Tibial artery (tissue), 4 donors: ENCODE measurements around the gene OPHN1.

Experiments
- DNase-seq, 2 donors: peaks; one replicate each; pipeline ENCODE4 v3.0.0-alpha.2; 2019
- H3K27ac ChIP-seq, 2 donors: fragments of 200-600 bp; sonication (generic) in 1 of 2; 1 replicate in 1 of 2; 2 replicates in 1 of 2; pipeline ENCODE4 v1.5.1; 2018 to 2019; ENCODE audit warnings: mild to moderate bottlenecking in 1 of 2
- H3K27me3 ChIP-seq, 2 donors: fragments of 200-600 bp; sonication (generic) in 1 of 2; one replicate each; pipeline versions ENCODE4 v1.5.1 to v1.6.0; 2016 to 2019
- H3K36me3 ChIP-seq, 3 donors: fragments of 200-600 bp; sonication (generic) in 2 of 3; one replicate each; pipeline ENCODE4 v1.5.1; 2016 to 2019; ENCODE audit warnings: mild to moderate bottlenecking in 2 of 3
- H3K4me1 ChIP-seq, 4 donors: fragments of 200-600 bp; sonication (generic) in 2 of 4; 1 replicate in 3 of 4; 2 replicates in 1 of 4; pipeline ENCODE4 v1.5.1; 2016 to 2019
- H3K4me3 ChIP-seq, 2 donors: fragments of 200-600 bp; sonication (generic) in 1 of 2; 1 replicate in 1 of 2; 2 replicates in 1 of 2; pipeline ENCODE4 v1.5.1; 2018 to 2019; ENCODE audit warnings: mild to moderate bottlenecking in 2 of 2
- H3K9me3 ChIP-seq, 3 donors: fragments of 200-600 bp; sonication (generic) in 1 of 3; one replicate each; pipeline ENCODE4 v1.5.1; 2016 to 2019
- intact Hi-C: fragments of 100-400 bp; cut with DNase I; formaldehyde crosslinking; loops from one replicate; pipeline ENCODE4 v1.15.0; 2023; ENCODE audit warnings: low total_unique reads
- TF ChIP-seq, protein P1 (sequence below), 2 experiments: fragments of 200-600 bp in 1 of 2; fragments of 450-650 bp in 1 of 2; IDR thresholded peaks; one replicate each; pipeline ENCODE4 v1.5.1; 2017 to 2019; ENCODE audit warnings: antibody characterized with exemption in 2 of 2, mild to moderate bottlenecking in 1 of 2, moderate library complexity in 1 of 2

Gene OPHN1

DNA sequence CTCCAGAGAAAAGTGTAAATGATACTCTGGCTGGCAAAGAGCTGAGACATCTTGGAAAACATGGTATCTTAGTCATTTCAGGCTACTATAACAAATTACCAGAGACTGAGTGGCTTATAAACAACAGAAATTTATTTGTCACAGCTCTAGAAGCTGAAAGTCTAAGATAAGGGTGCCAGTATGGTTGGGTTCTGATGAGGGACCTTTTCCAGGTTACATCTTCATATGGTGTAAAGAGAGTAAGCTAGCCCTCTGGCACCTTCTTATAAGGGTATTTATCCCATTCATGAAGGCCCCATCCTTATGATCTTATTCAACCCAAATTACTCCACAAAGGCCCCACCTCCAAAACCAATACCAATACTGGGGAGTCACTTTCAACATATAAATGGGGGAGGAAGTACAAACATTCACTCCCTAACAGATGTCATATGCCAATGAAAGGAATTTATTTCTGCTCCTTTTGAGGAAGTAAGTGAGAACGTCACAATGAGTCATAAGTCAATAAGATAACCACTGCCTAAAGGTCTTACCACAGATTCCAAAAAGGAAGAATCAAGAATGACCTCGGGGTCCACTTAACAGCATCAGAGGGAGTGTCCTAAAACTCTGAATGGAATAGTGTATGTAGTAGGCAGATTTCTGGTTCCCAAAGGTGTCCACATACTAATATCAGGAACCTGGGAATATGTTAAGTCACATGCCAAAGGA, 246.6 kb downstream of the OPHN1 start:
- no peaks in the 10 kb centered on the region for H3K36me3 ChIP-seq
- H3K27ac ChIP-seq = no peak overlapping the region
- H3K4me3 ChIP-seq = no peak overlapping the region
- intact Hi-C loops = no loop called here
- no peaks in the 10 kb centered on the region for H3K4me1 ChIP-seq
- no peaks in the 10 kb centered on the region for H3K9me3 ChIP-seq
- no peak for DNase-seq
- no peaks in the 10 kb centered on the region for H3K27me3 ChIP-seq
- TF ChIP-seq, protein P1, sequence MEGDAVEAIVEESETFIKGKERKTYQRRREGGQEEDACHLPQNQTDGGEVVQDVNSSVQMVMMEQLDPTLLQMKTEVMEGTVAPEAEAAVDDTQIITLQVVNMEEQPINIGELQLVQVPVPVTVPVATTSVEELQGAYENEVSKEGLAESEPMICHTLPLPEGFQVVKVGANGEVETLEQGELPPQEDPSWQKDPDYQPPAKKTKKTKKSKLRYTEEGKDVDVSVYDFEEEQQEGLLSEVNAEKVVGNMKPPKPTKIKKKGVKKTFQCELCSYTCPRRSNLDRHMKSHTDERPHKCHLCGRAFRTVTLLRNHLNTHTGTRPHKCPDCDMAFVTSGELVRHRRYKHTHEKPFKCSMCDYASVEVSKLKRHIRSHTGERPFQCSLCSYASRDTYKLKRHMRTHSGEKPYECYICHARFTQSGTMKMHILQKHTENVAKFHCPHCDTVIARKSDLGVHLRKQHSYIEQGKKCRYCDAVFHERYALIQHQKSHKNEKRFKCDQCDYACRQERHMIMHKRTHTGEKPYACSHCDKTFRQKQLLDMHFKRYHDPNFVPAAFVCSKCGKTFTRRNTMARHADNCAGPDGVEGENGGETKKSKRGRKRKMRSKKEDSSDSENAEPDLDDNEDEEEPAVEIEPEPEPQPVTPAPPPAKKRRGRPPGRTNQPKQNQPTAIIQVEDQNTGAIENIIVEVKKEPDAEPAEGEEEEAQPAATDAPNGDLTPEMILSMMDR (IDR thresholded peaks at IDR 0.05) = no peak

DNA sequence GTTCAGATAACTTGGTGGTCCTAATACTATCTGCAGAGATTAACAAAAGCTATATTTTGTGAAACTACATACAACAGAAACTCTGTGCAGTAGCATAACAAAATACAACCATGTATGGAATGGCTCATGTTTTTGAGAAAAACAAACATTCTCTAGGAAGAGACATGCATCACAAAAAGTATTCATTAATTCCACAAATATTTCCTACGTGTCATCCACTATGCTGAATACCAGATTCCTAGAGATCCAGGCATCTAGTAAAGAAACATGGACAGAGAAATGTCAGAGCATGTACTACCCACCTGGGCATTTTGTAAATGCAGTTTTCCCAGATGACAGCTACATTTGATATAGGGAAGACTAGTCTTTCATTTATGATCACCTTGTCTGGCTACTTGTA, 248.1 kb downstream of the OPHN1 start:
- H3K9me3 ChIP-seq = no peaks in the 10 kb centered on the region
- intact Hi-C loops = no loop called here
- H3K27ac ChIP-seq = no peak overlapping the region
- H3K4me1 ChIP-seq = no peaks in the 10 kb centered on the region
- DNase-seq = no peak
- H3K36me3 ChIP-seq = no peaks in the 10 kb centered on the region
- TF ChIP-seq, protein P1 (IDR thresholded peaks at IDR 0.05) = no peak
- no peaks in the 10 kb centered on the region for H3K27me3 ChIP-seq
- H3K4me3 ChIP-seq = no peak overlapping the region

DNA sequence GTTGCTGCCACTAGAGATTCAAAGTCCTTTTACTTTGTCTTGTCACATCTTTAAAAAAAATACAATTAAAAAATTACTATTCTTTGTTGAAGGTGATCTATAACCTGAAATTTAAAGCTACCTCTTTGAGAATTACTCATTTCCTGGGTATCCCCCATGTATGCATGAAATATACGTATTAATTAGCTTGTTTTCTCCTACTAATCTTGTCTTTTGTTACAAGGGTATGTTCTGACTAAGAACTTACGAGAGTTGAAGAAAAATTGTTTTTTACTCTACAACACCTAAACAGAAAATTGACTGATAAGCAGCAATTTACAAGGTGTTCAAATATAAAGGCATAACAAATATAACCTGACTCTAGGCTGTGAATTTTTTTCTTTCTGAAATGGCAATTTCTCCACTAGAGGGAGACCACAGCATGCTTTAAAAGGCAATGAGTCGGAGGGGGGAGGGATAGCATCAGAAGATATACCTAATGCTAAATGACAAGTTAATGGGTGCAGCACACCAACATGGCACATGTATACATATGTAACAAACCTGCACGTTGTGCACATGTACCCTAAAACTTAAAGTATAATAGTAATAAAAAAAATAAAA, 249.6 kb downstream of the OPHN1 start:
- no peak for DNase-seq
- Histone ChIP-seq H3K9me3 (no peaks in the 10 kb centered on the region), H3K27ac (no peak overlapping the region), H3K4me3 (no peak overlapping the region), H3K27me3 (no peaks in the 10 kb centered on the region), H3K4me1 (no peaks in the 10 kb centered on the region), H3K36me3 (no peaks in the 10 kb centered on the region)
- intact Hi-C loops = no loop called here
- TF ChIP-seq, protein P1 (IDR thresholded peaks at IDR 0.05) = peak in 1 of 2 experiments; percentile 21

DNA sequence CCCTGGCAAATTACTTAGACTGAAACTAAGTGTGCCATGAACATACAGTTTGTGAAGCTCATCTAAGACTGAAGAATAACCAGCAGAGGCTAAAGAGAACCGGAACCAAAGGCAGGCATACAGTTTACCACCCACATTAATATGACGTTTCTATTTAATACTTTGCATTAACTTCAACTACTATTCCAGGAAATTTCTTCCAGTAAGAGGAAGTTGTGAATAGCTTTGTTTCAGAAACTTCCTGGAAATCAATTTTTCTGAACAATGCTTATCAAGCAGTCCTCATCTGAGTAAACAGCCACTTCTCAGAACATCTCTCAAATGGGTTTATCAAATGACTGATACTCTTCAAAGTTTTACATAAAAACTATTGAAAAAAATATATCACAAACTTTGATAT, 252.7 kb downstream of the OPHN1 start:
- Histone ChIP-seq H3K4me1 (peaks cover 0 to 10% (median 0%) of the 10 kb centered on the region in 4 donors), H3K4me3 (no peak overlapping the region), H3K27ac (no peak overlapping the region), H3K27me3 (no peaks in the 10 kb centered on the region), H3K9me3 (no peaks in the 10 kb centered on the region), H3K36me3 (no peaks in the 10 kb centered on the region)
- intact Hi-C loops = no loop called here
- DNase-seq = no peak
- TF ChIP-seq, protein P1 (IDR thresholded peaks at IDR 0.05) = no peak

DNA sequence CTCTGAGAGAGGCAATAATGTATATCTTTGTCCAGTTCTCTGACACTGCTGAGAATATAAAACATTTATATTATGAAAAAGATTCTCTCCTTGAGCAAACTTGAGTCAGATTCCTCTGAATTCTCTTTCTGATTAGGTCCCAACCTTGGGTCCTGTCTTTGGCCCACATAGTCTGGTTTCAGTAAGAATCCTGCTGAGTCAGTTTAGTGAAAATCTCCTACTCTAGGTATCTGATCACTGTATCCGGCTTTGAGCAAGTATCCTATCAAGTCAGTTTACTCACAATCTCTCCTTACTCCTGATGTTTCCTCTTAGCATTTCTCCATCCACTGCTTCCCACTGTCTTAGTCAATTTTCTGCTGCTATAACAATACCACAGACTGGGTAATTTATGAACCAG, 253.9 kb downstream of the OPHN1 start:
- TF ChIP-seq, protein P1 (IDR thresholded peaks at IDR 0.05) = no peak
- no peak overlapping the region for H3K27ac ChIP-seq
- no peaks in the 10 kb centered on the region for H3K27me3 ChIP-seq
- DNase-seq = no peak
- no peak overlapping the region for H3K4me3 ChIP-seq
- intact Hi-C loops = no loop called here
- H3K36me3 ChIP-seq = no peaks in the 10 kb centered on the region
- peaks cover 0 to 11% (median 0%) of the 10 kb centered on the region in 4 donors for H3K4me1 ChIP-seq
- H3K9me3 ChIP-seq = no peaks in the 10 kb centered on the region
